Hepatocyte (in vitro differentiated cells): ENCODE measurements around the gene CCBE1. TPM values are rescaled to one million over a fixed set of nuclear protein-coding genes. Genes with fewer than 3 reads are reported as not detected.

Source experiments
- DNase-seq: peaks from one replicate; pipeline ENCODE4 v3.0.0-alpha.2; 2016; ENCODE audit warnings: low spot score
- H2AFZ ChIP-seq: fragments of 200-600 bp; sonication (generic); 2 replicates; pipeline ENCODE4 v1.6.0; 2016; ENCODE audit warnings: antibody characterized with exemption, mild to moderate bottlenecking
- H3K27ac ChIP-seq: fragments of 200-600 bp; sonication (generic); 2 replicates; pipeline ENCODE4 v1.5.1; 2016; ENCODE audit warnings: mild to moderate bottlenecking
- H3K27me3 ChIP-seq: fragments of 200-600 bp; sonication (generic); 2 replicates; pipeline ENCODE4 v1.6.1; 2016
- H3K36me3 ChIP-seq: fragments of 200-600 bp; sonication (generic); replicated peaks from 2 replicates; pipeline ENCODE4 v1.5.1; 2016; ENCODE audit warnings: low read depth; ENCODE audit not compliant: insufficient read depth
- H3K4me1 ChIP-seq: fragments of 200-600 bp; sonication (generic); 2 replicates; pipeline ENCODE4 v1.5.1; 2016; ENCODE audit warnings: mild to moderate bottlenecking, moderate library complexity; ENCODE audit not compliant: insufficient read depth
- H3K4me2 ChIP-seq: fragments of 200-600 bp; sonication (generic); 2 replicates; pipeline ENCODE4 v1.6.0; 2016
- H3K4me3 ChIP-seq: fragments of 200-600 bp; sonication (generic); 2 replicates; pipeline ENCODE4 v1.5.1; 2016; ENCODE audit warnings: mild to moderate bottlenecking
- H3K79me2 ChIP-seq: fragments of 200-600 bp; sonication (generic); 2 replicates; pipeline ENCODE4 v1.6.0; 2017; ENCODE audit warnings: mild to moderate bottlenecking
- H3K9me2 ChIP-seq: fragments of 200-600 bp; sonication (generic); replicated peaks from 2 replicates; pipeline ENCODE4 v1.6.0; 2017; ENCODE audit warnings: mild to moderate bottlenecking; ENCODE audit not compliant: insufficient read depth
- H3K9me3 ChIP-seq: fragments of 200-600 bp; sonication (generic); 2 replicates; pipeline ENCODE4 v1.5.1; 2016; ENCODE audit warnings: low read depth, mild to moderate bottlenecking
- H4K20me1 ChIP-seq: fragments of 200-600 bp; sonication (generic); 2 replicates; pipeline ENCODE4 v1.6.0; 2016; ENCODE audit warnings: mild to moderate bottlenecking; ENCODE audit not compliant: insufficient read depth, poor library complexity, severe bottlenecking
- EZH2 ChIP-seq: fragments of 200-600 bp; sonication (generic); IDR thresholded peaks from 2 replicates; pipeline ENCODE4 v1.6.1; 2016; ENCODE audit warnings: antibody characterized with exemption, mild to moderate bottlenecking, borderline replicate concordance
- EZH2phosphoT487 ChIP-seq: fragments of 200-600 bp; sonication (generic); IDR thresholded peaks from one replicate; pipeline ENCODE4 v1.6.1; 2018; ENCODE audit warnings: antibody characterized with exemption, mild to moderate bottlenecking, low read depth, moderate library complexity; ENCODE audit not compliant: unreplicated experiment, severe bottlenecking
- whole genome bisulfite sequencing: methylation state at CpG from one replicate; pipeline ENCODE4 v1.1.6; 2016; ENCODE audit warnings: low lambda C conversion rate; ENCODE audit errors: missing lambda C conversion rate; 5-methylcytosine and 5-hydroxymethylcytosine counted together
- polyA plus RNA-seq: library from polyadenylated mRNA; unstranded; fragments of >200 nt; fragmentation: Nextera tagmentation; extraction: Ambion mirVana; gene quantifications from 2 replicates; pipeline ENCODE4 v1.2.1, GENCODE V29; 2016
- total RNA-seq: library from RNA; depleted of rRNA; stranded (reverse); fragments of >200 nt; gene quantifications from 2 replicates; pipeline ENCODE4 v1.2.3, GENCODE V29; 2014
- TF ChIP-seq, protein P1 (sequence below): fragments of 200-600 bp; sonication (generic); IDR thresholded peaks from 2 replicates; pipeline ENCODE4 v1.5.1; 2016; ENCODE audit warnings: antibody characterized with exemption, mild to moderate bottlenecking; ENCODE audit not compliant: poor library complexity

CCBE1 gene
- total and polyA plus RNA-seq, 2 experiments from 2014 or later = 3.1 to 9.2 TPM

DNA sequence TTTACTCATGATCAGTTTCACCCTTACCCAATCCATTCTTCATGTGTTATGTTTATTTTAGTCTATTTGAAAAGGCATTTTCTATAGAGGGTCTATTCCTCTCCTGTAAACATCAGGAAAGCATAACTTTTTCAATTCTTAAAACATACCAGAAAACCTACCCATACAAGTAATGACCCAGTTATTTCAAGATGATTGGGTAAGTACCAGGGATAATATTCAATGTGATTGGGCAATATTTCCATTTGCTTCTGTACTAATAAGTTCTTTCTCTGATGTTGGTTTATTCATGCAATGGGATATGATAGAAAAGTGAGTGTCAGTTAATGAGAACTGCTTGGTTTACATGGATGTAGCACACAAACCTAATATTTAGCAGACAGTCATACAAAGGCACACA is 87.6 kb downstream of the CCBE1 start:
- Histone ChIP-seq H3K4me3 (no peak overlapping the region), H3K27ac (no peak overlapping the region), H2AFZ (no peak overlapping the region), H3K4me1 (peaks cover 23% of the 10 kb centered on the region), H3K9me3 (no peaks in the 10 kb centered on the region), H3K9me2 (no peaks in the 10 kb centered on the region), H3K79me2 (no peaks in the 10 kb centered on the region), H3K36me3 (no peaks in the 10 kb centered on the region), H3K4me2 (no peak overlapping the region), H3K27me3 (no peaks in the 10 kb centered on the region), H4K20me1 (no peaks in the 10 kb centered on the region)
- DNase-seq = no peak
- TF ChIP-seq EZH2phosphoT487 = no peak
- TF ChIP-seq, protein P1, sequence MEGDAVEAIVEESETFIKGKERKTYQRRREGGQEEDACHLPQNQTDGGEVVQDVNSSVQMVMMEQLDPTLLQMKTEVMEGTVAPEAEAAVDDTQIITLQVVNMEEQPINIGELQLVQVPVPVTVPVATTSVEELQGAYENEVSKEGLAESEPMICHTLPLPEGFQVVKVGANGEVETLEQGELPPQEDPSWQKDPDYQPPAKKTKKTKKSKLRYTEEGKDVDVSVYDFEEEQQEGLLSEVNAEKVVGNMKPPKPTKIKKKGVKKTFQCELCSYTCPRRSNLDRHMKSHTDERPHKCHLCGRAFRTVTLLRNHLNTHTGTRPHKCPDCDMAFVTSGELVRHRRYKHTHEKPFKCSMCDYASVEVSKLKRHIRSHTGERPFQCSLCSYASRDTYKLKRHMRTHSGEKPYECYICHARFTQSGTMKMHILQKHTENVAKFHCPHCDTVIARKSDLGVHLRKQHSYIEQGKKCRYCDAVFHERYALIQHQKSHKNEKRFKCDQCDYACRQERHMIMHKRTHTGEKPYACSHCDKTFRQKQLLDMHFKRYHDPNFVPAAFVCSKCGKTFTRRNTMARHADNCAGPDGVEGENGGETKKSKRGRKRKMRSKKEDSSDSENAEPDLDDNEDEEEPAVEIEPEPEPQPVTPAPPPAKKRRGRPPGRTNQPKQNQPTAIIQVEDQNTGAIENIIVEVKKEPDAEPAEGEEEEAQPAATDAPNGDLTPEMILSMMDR = no peak
- no peak for TF ChIP-seq EZH2

DNA sequence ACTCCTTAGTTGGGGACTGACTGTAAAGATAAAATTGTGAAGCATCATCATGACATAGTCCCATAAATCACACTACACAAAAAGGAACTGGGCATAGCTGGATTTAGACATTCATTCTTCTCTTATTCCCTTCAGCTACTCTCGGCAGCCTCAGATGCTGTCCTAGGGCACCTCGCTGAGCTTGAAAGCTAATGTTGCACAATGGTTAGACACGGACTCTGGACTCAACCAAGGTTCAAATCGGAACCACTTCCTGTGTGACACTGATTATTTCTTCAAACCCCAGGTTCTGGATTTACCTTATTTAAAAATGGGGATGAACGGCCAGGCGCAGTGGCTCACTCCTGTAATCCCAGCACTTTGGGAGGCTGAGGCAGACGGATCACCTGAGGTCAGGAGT is 89.8 kb downstream of the CCBE1 start:
- no peaks in the 10 kb centered on the region for H3K36me3 ChIP-seq
- no peaks in the 10 kb centered on the region for H3K9me3 ChIP-seq
- no peaks in the 10 kb centered on the region for H3K27me3 ChIP-seq
- 86% methylated on average over 7 of the region's 7 CpGs for WGBS
- no peak overlapping the region for H2AFZ ChIP-seq
- peaks cover 20% of the 10 kb centered on the region for H3K4me1 ChIP-seq
- no peaks in the 10 kb centered on the region for H3K79me2 ChIP-seq
- H3K9me2 ChIP-seq = no peaks in the 10 kb centered on the region
- no peaks in the 10 kb centered on the region for H4K20me1 ChIP-seq
- H3K4me3 ChIP-seq = no peak overlapping the region
- TF ChIP-seq EZH2phosphoT487 (no peak), EZH2 (no peak)
- TF ChIP-seq, protein P1 = no peak
- no peak for DNase-seq
- no peak overlapping the region for H3K27ac ChIP-seq
- H3K4me2 ChIP-seq = no peak overlapping the region

DNA sequence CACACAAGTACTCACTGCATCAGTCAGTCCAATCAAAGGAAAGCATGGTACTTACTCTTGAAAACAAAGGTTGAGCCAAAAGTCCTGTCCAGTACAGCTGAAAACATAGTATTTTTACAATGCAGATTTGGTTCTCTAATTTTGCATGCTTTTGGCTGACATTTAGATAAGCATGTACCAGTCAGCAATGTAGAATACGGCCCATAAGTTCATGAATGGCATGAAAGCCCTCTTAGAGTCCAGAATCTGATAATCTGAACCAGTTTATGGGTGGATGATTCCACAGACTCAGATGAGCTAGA is 90.2 kb downstream of the CCBE1 start:
- no peak for TF ChIP-seq EZH2
- TF ChIP-seq, protein P1 = no peak
- no peak for TF ChIP-seq EZH2phosphoT487
- H3K27ac ChIP-seq = no peak overlapping the region
- no peaks in the 10 kb centered on the region for H3K79me2 ChIP-seq
- 86% methylated on average over 1 of the region's 1 CpG for WGBS
- H2AFZ ChIP-seq = no peak overlapping the region
- no peaks in the 10 kb centered on the region for H3K36me3 ChIP-seq
- H3K4me3 ChIP-seq = no peak overlapping the region
- peaks cover 16% of the 10 kb centered on the region for H3K4me1 ChIP-seq
- DNase-seq = no peak
- H4K20me1 ChIP-seq = no peaks in the 10 kb centered on the region
- no peaks in the 10 kb centered on the region for H3K9me2 ChIP-seq
- no peaks in the 10 kb centered on the region for H3K9me3 ChIP-seq
- no peaks in the 10 kb centered on the region for H3K27me3 ChIP-seq
- H3K4me2 ChIP-seq = no peak overlapping the region
